ENCODE data around the gene NES.

Gene NES

GRCh38 chr1:156663178-156663577 lies 14.0 kb downstream of the NES start:
- DNase-seq (ENCODE audit: low read depth): no peak

- DNase-seq (ENCODE audit: low read depth): no peak
Measured at GRCh38 chr1:156662800-156663055, 14.5 kb downstream of the NES start.

DNA sequence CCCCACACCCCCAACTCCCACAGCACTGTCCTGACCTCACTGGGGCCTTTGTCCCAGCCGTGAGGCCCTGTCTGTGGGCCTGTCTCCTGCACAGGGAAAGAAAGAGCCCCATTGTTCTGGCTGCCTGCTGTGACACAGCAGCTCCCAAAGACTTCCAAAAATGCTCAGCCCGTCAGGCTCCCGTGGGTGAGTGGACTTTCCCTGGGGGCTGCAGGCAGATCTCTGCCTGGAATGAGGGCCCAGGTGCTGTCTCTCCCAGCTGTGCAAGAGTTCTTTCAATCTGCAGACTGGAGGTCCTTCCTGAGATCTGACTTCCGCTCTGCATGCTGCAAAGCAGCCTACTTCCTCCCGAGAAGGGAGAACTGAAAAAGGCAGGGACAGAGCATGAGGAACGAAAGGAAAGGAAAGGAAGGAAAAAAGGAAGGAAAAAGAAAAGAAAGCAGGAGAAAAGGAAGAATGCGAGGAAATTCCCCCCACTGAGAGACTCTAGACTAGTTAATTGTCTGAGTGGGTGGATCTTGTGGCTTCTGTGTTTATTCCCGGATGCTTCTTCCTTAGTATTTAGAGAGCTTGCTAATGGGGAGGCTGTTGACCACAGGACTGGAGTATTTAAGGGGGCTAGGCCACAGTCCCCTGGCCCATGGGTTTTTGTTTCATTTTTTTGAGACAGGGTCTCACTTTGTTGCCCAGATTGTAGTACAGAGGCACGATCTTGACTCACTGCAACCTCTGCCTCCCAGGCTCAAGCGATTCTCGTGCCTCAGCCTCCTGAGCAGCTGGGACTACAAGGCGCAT lies 15.0 kb downstream of the NES start:
- no peak for DNase-seq (ENCODE audit: low read depth)

GRCh38 chr1:156660752-156661112 lies 16.5 kb downstream of the NES start:
- DNase-seq (ENCODE audit: low read depth): no peak

DNA sequence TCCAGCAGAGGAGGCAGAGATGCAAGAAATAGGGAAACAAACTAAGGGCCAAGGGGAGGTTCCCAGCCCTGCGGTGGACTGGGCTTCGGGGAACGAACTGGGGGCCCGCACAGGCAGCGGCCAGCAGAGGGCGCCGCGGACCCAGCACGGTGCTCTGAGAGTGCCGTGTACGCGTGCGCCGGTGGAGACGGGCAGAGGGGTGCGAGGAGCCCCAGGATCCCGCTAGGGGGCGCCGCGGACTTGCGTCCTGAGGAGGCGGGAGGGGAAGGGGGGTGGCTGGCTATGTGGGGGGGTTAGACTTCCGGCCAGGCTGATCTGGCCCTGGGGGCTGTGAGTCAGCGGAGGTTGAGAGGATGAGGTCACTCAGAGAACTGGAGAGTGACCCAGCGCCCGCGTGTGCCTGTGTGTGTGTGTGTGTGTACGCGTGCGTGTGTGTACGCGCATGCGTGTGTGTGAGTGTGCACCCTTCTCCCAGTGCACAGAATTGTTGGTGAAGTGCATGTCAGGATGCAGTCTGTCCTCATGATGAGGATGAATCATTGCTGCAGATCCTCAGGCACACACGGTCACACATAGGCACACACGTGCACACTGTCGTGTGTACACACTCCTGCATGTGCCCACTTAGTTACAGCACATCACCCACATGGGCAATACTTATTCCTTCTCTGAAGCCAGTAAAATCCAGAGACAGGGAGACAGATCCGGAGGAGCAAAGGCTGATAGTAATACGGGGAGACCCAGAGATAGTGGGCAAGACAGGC lies 17.0 kb downstream of the NES start:
- DNase-seq (ENCODE audit: low read depth): peak; percentile 76

- no peak for DNase-seq (ENCODE audit: low read depth)
Measured at GRCh38 chr1:156659661-156659987, 17.6 kb downstream of the NES start.

GRCh38 chr1:156658945-156659574 lies 18.1 kb downstream of the NES start:
- no peak for DNase-seq (ENCODE audit: low read depth)

DNA sequence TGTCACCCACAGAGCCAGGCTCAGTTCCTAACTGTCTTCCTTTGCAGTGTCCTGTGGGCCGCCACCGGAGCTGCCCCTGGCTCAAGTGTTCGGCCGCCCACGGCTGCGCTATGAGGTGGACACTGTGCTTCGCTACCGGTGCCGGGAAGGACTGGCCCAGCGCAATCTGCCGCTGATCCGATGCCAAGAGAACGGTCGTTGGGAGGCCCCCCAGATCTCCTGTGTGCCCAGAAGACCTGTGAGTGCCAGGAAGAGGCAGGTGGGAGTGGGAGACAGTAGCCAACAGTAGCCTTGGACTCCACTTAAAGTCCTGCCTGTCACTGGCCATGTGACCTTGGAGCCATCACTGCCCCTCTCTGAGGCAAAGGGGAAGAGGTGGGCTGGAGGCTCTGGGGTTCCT lies 18.7 kb downstream of the NES start:
- no peak for DNase-seq (ENCODE audit: low read depth)

GRCh38 chr1:156657741-156658319 lies 19.4 kb downstream of the NES start:
- DNase-seq (ENCODE audit: low read depth): no peak

DNA sequence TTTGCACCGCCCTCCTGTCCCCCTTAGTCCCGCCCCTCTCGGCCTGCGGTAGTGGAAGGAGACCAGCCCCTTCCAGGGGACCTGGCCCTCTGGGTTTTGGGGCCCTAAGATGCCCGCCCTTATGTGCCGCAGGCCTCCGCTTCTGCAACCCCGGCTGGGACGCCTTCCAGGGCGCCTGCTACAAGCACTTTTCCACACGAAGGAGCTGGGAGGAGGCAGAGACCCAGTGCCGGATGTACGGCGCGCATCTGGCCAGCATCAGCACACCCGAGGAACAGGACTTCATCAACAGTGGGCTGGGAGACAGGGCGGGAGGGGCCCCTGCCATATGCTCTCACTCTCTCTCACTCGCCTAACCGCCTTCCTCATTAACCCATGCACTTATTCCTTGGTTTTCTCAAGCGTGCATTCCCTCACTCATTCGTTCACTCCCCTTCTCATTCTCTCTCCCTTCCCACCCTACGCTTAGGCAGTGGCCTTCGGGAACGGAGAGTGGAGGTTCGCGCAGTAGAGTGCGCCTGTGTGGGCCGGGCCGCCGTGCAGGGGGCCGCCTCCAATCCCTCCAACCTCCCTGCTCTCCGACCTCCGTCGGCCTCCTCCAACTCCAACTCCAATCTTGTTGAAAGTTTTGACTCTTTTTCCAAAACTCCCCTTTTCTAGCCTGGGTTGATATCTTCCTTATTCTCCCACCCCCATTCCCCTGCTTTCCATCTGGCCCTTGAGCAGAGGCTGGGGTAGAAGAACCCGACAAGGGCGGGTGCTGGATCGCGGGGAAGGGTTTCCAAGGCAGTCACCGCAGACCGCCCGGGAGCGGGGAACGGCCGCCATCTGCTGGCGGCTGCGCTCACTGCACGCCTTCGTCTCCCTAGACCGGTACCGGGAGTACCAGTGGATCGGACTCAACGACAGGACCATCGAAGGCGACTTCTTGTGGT lies 20.1 kb downstream of the NES start:
- peak; percentile 60 for DNase-seq (ENCODE audit: low read depth)

DNA sequence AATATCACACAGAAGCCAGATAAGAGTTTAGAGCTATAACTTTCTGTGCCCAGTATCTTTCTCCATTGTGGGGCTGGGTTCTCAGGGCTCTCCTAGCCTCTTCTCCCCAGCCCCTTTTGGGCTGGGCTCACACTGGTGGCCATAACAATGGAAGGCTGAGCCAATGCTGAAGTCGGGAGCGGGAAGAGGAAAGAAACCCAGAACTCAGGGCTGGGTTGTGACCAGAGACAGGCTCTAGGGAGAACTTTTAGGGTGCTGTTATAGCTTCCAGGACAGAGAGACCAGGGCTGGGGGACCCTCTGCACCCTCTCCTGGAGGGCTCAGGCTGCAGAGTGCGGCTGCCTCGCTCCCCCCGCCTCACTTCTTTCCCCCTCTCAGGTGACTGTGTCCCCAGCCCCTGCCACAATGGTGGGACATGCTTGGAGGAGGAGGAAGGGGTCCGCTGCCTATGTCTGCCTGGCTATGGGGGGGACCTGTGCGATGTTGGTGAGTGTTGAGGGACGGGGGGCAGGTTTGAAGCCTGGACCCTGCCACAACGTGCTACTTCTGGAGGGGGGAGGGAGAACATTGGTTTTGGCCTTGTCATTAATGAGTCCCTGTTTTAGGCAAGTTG lies 21.2 kb downstream of the NES start:
- DNase-seq (ENCODE audit: low read depth): no peak

DNA sequence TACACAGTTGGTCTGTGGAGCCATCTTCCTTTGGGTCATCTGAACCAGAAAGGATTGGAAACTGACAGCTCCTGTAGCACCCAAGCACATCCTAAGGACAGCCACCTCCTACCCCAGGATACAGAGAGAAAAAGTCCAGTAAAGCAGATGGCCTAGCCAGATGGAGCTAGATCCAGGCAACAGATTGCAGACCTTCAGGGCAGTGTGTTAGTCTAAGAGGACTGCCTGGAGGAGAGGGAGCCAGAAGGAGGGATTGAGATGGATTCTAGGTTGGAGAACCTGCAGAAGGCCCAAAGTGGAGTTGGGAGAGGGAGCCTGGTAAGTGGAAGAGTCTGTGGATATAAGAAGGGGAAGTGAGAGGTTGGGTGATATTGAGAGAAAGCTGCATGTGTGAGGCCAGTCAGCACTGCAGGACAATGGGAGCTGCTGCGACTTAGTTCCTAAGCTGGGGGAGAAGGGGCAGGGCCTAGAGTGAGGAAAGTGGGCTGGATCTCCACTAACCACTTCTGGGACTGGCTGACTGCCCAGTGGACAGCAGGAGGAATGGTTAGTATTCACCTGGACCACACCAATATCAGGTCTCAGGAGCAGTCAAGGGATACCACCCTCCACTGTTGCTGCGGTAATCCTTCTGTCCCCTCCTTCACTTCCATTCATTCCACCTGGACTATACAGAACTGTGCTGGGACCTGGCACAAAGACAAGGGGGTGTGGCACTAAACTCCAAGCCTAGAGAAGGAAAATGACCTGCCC lies 21.9 kb downstream of the NES start:
- DNase-seq (ENCODE audit: low read depth): no peak

DNA sequence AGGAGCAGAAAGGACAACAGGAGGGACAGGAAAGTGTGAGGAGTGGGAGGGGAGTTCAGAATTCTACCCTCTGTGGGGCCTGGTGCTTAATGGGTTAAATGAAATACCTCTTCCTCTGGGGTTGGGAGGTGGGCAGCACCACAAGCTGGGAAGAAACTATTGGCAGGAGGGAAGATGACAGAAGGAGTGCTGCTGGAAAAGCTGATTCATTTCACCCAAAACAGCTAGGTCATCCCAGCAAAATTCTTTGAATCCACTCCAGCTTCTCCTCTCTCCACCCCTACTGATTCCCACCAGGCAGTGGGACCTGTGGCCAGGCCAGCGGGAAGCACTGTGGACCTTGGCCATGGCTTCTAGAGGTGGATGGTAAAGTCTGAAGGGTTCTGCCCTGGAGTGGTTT lies 22.5 kb downstream of the NES start:
- no peak for DNase-seq (ENCODE audit: low read depth)

DNA sequence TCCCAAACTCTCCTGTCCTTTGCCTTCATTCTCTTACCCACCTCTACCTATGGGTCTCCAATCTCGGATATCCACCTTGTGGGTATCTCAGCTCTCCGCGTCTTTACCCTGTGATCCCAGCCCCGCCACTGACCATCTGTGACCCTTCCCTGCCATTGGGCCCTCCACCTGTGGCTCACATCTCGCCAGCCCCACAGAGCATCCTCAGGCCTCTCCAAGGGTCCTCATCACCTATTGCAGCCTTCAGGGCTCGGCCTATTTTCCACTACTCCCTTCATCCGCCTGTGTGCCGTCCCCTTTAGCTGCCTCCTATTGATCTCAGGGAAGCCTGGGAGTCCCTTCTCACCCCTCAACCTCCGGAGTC lies 24.2 kb downstream of the NES start:
- DNase-seq (ENCODE audit: low read depth): no peak

DNA sequence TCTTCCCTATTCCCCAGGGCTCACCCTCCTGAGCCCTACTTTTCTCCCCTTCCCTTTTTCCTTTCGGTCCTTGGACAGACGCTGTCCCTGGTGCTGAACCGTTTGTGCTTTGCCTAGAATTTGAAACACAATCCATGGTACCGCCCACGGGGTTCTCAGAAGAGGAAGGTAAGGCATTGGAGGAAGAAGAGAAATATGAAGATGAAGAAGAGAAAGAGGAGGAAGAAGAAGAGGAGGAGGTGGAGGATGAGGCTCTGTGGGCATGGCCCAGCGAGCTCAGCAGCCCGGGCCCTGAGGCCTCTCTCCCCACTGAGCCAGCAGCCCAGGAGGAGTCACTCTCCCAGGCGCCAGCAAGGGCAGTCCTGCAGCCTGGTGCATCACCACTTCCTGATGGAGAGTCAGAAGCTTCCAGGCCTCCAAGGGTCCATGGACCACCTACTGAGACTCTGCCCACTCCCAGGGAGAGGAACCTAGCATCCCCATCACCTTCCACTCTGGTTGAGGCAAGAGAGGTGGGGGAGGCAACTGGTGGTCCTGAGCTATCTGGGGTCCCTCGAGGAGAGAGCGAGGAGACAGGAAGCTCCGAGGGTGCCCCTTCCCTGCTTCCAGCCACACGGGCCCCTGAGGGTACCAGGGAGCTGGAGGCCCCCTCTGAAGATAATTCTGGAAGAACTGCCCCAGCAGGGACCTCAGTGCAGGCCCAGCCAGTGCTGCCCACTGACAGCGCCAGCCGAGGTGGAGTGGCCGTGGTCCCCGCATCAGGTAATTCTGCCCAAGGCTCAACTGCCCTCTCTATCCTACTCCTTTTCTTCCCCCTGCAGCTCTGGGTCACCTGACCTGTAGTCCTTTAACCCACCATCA lies 24.8 kb downstream of the NES start:
- DNase-seq (ENCODE audit: low read depth): no peak

DNA sequence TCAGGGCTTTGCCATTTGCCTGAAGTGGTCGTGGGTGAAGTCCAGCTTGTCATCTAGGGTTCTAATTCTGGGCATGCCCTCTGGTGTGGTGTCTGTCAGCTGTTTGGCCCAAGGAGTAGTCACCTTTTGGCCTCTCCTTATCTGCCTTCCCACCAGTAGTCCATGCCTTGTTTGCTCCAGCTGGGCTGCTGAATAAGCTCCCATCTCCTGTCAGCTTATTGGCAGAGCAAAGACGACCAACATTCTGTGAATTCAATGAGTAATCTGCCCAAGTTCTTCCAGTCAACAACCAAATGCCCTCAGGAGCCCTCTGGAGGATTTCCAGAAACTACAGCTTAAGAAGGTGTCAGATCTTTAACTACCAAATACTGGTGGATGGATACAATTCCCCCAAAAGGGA lies 28.3 kb downstream of the NES start:
- DNase-seq (ENCODE audit: low read depth): no peak

DNA sequence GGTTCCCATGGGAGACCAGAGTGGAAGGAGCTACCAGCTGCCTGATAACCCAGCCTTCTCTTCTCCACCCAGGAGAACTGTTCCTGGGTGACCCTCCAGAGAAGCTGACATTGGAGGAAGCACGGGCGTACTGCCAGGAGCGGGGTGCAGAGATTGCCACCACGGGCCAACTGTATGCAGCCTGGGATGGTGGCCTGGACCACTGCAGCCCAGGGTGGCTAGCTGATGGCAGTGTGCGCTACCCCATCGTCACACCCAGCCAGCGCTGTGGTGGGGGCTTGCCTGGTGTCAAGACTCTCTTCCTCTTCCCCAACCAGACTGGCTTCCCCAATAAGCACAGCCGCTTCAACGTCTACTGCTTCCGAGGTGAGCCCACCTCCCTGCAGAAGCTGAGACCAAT lies 28.7 kb downstream of the NES start:
- no peak for DNase-seq (ENCODE audit: low read depth)

- no peak for DNase-seq (ENCODE audit: low read depth)
Measured at GRCh38 chr1:156647351-156647750, 29.9 kb downstream of the NES start.

GRCh38 chr1:156646738-156647211 lies 30.4 kb downstream of the NES start:
- no peak for DNase-seq (ENCODE audit: low read depth)

- DNase-seq (ENCODE audit: low read depth): no peak
Measured at GRCh38 chr1:156645666-156646065, 31.5 kb downstream of the NES start.

Measured in stimulated activated CD8-positive, alpha-beta memory T cell treated with anti-CD3 and anti-CD28 coated beads, Interleukin-12 subunit alpha, Interleukin-12 subunit beta, amount 100 ng/mL, for 4 hours (primary cell).